HG03460 (cell line): ENCODE measurements around the gene MAP3K13.
"Not testable (repeated sequence)": the region's sequence is repeated elsewhere in the genome, so short reads cannot be mapped to it uniquely, and the experiment has no call there.

Experiments used
- ATAC-seq: cut with Tn5 transposase; IDR thresholded peaks from one replicate; pipeline ENCODE4 v1.9.1; 2021; ENCODE audit not compliant: unreplicated experiment

MAP3K13 gene

GRCh38 chr3:185397676-185398075, 34.7 kb downstream of the MAP3K13 start:
- no peak for ATAC-seq

DNA sequence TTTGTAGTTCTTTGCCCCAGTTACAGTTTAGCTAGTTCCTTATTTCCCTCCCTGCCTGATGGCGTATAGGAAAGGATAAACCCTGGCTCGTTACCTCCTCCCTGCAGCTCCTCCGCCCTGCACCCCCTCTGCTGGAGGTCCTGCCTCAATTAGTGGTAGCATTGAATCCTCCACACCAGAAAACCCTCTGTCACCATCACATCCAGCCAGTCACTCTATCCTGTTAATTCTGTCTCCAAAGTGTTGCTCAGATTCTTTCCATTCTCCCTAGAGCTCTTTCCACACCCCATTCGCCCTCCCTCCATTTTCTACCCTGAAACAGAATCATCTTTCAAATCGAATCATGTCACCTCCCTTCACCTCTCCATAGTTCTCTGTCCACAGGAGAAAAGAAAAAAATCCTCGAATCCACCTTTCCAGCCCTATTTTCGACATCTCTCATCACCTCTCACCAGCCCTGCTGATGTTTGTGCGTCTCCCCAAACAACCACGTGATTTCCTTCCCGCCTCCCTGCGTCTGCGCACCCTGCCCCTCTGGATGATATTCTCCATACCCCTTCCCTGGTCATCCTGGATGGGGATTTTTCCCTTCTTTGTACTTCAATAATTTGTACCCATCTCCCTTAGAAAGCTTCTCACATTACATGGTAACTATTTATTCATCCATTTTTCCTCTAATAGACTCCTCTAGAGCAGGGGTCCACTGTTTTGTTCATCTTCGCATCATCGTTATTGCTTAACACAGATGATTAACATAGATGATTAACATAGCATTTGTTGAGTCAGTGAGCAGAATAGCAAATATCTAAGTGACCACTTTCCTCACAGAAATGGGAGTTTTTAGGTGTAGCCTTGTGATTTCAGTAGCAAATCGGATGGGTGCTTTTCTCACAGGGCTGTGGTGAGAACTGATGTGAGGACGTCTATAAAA, 37.1 kb downstream of the MAP3K13 start:
- no peak for ATAC-seq

DNA sequence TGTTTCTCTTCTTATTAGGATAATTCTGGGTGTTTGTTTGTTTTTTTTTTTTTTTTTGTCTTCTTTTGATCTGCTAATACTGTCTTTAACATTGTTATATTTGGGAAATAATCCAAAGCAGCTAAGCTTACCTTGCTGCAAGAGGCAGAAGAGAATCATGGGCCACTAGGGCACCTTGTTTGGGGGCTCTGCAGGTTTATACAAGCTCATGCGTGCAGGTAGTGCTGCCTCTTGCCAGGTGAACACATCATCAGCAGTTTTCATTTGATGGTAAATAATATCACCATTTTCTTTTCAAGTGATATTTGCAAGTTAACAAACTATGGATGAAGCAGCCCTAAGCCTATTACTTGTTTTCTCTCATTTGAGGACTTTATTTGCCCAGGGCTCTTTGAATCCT, 37.9 kb downstream of the MAP3K13 start:
- no peak for ATAC-seq

- no peak for ATAC-seq
These were observed 38.5 kb downstream of the MAP3K13 start for GRCh38 chr3:185401319-185401955.

- ATAC-seq = no peak
These were observed 39.6 kb downstream of the MAP3K13 start for GRCh38 chr3:185402561-185402960.

- no peak for ATAC-seq
These were observed 40.1 kb downstream of the MAP3K13 start for GRCh38 chr3:185403002-185403401.

- ATAC-seq = no peak
These were observed 42.3 kb downstream of the MAP3K13 start for GRCh38 chr3:185405243-185405642.

DNA sequence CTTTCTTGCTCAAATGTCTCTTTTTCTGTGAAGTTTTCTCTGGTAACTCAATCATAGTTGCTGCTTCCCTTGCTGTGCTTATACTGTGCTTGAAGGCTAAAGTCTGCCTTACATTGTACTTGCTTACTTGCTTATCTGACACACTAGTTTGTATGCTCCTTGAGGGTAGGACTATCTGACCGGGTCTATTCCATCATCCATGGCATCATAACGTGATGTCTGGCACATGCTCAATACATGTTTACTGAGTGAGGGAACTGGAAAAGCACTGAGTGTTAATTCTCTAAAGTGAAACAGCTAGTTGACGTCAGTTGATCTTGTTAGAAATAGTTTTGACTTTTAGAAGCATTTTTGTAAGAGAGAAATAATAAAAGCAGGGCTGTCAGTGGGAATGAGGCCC, 42.7 kb downstream of the MAP3K13 start:
- no peak for ATAC-seq

- ATAC-seq = no peak
These were observed 43.2 kb downstream of the MAP3K13 start for GRCh38 chr3:185406121-185406620.

GRCh38 chr3:185409957-185410356, 47.0 kb downstream of the MAP3K13 start:
- ATAC-seq = no peak

GRCh38 chr3:185411133-185411532, 48.2 kb downstream of the MAP3K13 start:
- ATAC-seq = no peak

DNA sequence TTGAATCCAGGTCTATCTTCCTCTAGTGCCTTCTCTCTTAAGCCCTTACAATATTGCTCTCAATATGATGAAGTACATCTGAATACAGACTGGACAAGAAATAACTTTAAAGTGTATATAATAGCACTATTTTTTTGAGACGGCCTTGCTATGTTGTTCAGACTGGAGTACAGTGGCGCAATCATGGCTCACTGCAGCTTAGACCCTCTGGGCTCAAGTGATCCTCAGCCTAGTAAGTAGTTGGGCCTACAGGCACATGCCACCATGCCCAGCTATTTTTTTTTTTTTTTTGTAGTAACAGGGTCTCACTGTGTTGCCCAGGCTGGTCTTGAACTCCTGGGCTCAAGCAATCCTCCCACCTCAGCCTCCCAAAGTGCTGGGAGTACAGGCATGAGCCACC, 53.6 kb downstream of the MAP3K13 start:
- ATAC-seq = no peak

DNA sequence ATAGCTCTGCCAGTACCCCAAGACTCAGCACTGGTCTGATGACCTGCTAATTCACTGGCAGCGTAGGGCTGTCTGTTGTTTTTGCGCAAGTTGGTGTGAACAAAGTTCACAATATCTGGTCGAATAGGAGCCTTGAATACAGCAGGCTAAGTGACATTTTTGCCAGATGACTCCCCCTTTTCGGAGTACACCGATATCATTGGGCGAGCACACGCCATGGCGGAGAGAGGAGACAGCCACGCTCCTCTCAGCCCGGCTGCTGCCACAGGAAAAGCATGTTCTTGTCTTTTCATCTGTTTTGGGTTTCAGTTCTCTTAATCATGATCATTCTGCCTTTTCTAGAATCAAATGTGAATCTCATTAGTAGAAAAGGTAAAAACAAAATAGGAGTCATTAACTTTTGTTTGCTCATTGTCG, 55.6 kb downstream of the MAP3K13 start:
- ATAC-seq = not testable (repeated sequence)

DNA sequence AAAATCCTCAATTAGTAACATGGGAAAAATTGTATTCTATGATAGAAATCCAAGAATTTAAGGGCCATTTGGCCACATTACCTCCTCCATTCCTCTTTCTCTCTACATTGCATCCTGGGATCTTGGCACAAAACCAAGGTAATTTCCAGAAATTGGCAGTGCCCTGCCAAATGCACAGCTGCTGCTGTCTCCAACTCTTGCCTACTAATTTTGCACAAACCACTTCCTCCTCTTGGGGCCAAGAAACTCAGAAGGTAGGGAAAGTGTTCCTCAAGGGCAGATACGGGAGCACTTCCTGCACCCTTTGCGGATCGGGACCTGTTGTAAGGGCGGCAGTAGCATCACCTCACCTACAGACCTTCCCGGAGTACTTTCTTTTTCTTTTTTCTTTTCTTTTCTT, 57.8 kb downstream of the MAP3K13 start:
- ATAC-seq = no peak

- ATAC-seq = no peak
These were observed 58.8 kb downstream of the MAP3K13 start for GRCh38 chr3:185421577-185422232.

- ATAC-seq = no peak
These were observed 59.7 kb downstream of the MAP3K13 start for GRCh38 chr3:185422677-185423076.

- ATAC-seq = no peak
These were observed 60.2 kb downstream of the MAP3K13 start for GRCh38 chr3:185423178-185423577.

GRCh38 chr3:185424435-185424834, 61.5 kb downstream of the MAP3K13 start:
- no peak for ATAC-seq

DNA sequence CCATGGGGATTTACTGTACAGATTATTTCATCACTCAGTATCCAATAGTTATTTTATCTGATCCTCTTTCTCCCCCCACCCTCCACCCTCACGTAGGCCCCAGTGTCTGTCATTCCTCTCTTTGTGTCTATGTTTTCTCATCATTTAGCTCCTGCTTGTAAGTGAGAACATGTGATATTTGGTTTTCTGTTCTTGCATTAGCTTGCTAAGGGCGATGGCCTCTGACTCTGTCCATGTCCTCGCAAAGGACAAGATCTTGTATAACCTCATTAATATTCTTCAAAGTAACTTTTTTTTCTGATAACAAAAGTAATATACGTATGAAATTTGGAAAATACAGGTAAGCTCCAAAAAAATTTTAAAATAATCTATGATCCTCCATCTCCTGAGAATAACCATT, 67.4 kb downstream of the MAP3K13 start:
- no peak for ATAC-seq

GRCh38 chr3:185439745-185440466, 77.0 kb downstream of the MAP3K13 start:
- no peak for ATAC-seq

DNA sequence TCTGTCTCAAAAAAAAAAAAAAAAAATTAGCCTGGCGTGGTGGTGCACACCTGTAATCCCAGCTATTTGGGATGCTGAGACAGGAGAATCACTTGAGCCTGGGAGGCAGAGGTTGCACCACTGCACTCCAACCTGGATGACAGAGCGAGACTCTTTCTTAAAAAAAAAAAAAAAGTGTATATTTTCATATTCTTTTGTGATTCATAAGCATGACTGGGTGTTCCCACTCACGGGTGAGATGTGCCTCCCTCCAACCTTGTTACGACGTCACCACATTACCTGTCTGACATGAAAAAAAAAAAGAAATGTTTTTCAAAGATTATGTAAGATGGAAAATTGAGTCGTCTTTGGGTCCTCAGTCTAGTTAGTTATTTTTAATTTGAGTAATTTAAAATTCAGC, 79.1 kb downstream of the MAP3K13 start:
- no peak for ATAC-seq
